ENCODE measurements around the gene DHRS13.
A peak's percentile ranks its signal among the peaks of the same experiment; 100 is the strongest.

The DHRS13 gene

GRCh38 chr17:28949185-28950016 is 46.5 kb upstream of the DHRS13 start:
- no peaks in the 10 kb centered on the region for H3K36me3 ChIP-seq (replicated peaks)
- H3K27me3 ChIP-seq (replicated peaks), result no peaks in the 10 kb centered on the region
- peak overlapping the region; percentile 88 for H3K4me3 ChIP-seq (ENCODE audit: low read depth, low read length)
- DNase-seq, result peak; percentile 28
- TF ChIP-seq CTCF (IDR thresholded peaks at IDR 0.05; ENCODE audit: low read depth, low read length, missing control alignments), result no peak
- in situ Hi-C loops (cut with HindIII; ENCODE audit: low pct_ligation_motif_present, low sequenced_read_pairs), result no loop called here
- peak overlapping the region; percentile 79 for H3K27ac ChIP-seq

DNA sequence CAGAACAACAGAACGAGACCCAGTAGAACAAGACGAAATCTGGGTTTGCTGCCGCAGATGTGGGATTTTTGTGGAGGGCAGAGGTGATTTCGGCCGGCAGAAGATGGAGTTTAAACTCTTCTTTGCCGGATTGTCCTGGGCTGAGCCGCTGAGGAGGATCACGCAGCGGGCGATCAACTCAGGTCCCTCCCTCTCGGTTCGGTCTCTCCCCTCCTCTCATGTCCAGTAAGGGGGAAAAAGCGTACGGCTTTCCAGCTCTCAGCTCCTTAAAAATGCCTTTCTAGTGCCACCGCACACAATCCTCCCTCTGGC is 46.0 kb upstream of the DHRS13 start:
- Histone ChIP-seq H3K27ac (peak overlapping the region; percentile 79), H3K4me3 (ENCODE audit: low read depth, low read length) (peak overlapping the region; percentile 88), H3K36me3 (replicated peaks) (no peaks in the 10 kb centered on the region), H3K27me3 (replicated peaks) (no peaks in the 10 kb centered on the region)
- DNase-seq, result peak; percentile 32
- in situ Hi-C loops (cut with HindIII; ENCODE audit: low pct_ligation_motif_present, low sequenced_read_pairs), result no loop called here
- TF ChIP-seq CTCF (IDR thresholded peaks at IDR 0.05; ENCODE audit: low read depth, low read length, missing control alignments), result no peak

- peak overlapping the region; percentile 88 for H3K4me3 ChIP-seq (ENCODE audit: low read depth, low read length)
- no peak for TF ChIP-seq CTCF (IDR thresholded peaks at IDR 0.05; ENCODE audit: low read depth, low read length, missing control alignments)
- no peak for DNase-seq
- H3K36me3 ChIP-seq (replicated peaks), result no peaks in the 10 kb centered on the region
- in situ Hi-C loops (cut with HindIII; ENCODE audit: low pct_ligation_motif_present, low sequenced_read_pairs), result no loop called here
- peak overlapping the region; percentile 79 for H3K27ac ChIP-seq
- H3K27me3 ChIP-seq (replicated peaks), result no peaks in the 10 kb centered on the region
Observed at GRCh38 chr17:28948342-28948741, 45.5 kb upstream of the DHRS13 start.

DNA sequence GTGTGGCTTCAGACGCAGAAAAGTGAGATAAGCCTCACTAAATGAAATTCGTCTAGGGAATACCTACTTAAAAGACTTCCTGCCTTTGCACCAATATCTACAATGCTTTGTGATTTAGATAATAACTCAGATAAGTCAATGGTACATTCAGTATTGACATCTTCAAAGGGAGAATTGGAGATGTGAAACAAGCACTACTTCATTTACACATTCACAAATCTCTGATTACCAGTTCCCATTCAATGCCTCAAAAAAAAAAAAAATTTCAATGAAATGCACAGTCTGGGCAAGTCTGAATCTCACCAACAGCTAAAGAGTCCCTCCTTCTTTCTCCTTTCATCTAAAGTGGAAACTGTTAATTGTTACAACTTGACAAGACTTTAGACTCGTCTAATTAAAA is 44.8 kb upstream of the DHRS13 start:
- in situ Hi-C loops (cut with HindIII; ENCODE audit: low pct_ligation_motif_present, low sequenced_read_pairs), result no loop called here
- no peak for TF ChIP-seq CTCF (IDR thresholded peaks at IDR 0.05; ENCODE audit: low read depth, low read length, missing control alignments)

GRCh38 chr17:28946239-28946638 is 43.4 kb upstream of the DHRS13 start:
- in situ Hi-C loops (cut with HindIII; ENCODE audit: low pct_ligation_motif_present, low sequenced_read_pairs), result no loop called here
- H3K36me3 ChIP-seq (replicated peaks), result no peaks in the 10 kb centered on the region

More for the DNA sequence above, 44.8 kb upstream of the DHRS13 start:
- no peak for DNase-seq
- Histone ChIP-seq H3K27me3 (replicated peaks) (no peaks in the 10 kb centered on the region), H3K36me3 (replicated peaks) (no peaks in the 10 kb centered on the region), H3K27ac (no peak overlapping the region), H3K4me3 (ENCODE audit: low read depth, low read length) (no peak overlapping the region)

More at GRCh38 chr17:28946239-28946638, 43.4 kb upstream of the DHRS13 start:
- peak; percentile 78 for DNase-seq
- no peak for TF ChIP-seq CTCF (IDR thresholded peaks at IDR 0.05; ENCODE audit: low read depth, low read length, missing control alignments)
- Histone ChIP-seq H3K27me3 (replicated peaks) (no peaks in the 10 kb centered on the region), H3K4me3 (ENCODE audit: low read depth, low read length) (no peak overlapping the region), H3K27ac (peak overlapping the region; percentile 95)

Data from brain microvascular endothelial cell (primary cell).